Activated naive CD8-positive, alpha-beta T cell treated with anti-CD3 and anti-CD28 coated beads for 36 hours (primary cell): ENCODE results near the gene LRP1. TPM values are rescaled to one million over a fixed set of nuclear protein-coding genes. Genes with fewer than 3 reads are reported as not detected.

Experiments
- DNase-seq: peaks from one replicate; pipeline ENCODE4 v3.0.0; 2021
- H3K27ac Mint-ChIP-seq: one replicate; pipeline ENCODE4 v1.8.0; 2022; ENCODE audit warnings: mild to moderate bottlenecking, moderate library complexity, mixed read lengths
- H3K27me3 Mint-ChIP-seq: one replicate; pipeline ENCODE4 v1.8.0; 2022; ENCODE audit warnings: mild to moderate bottlenecking, mixed read lengths
- H3K36me3 Mint-ChIP-seq: one replicate; pipeline ENCODE4 v1.8.0; 2021; ENCODE audit warnings: mild to moderate bottlenecking, mixed read lengths
- H3K4me1 Mint-ChIP-seq: one replicate; pipeline ENCODE4 v1.8.0; 2021; ENCODE audit warnings: mixed read lengths
- H3K4me3 Mint-ChIP-seq: one replicate; pipeline ENCODE4 v1.8.0; 2022; ENCODE audit warnings: mild to moderate bottlenecking, moderate library complexity, mixed read lengths
- H3K9me3 Mint-ChIP-seq: one replicate; pipeline ENCODE4 v1.8.0; 2022; ENCODE audit warnings: mixed read lengths
- total RNA-seq, 2 experiments: library from RNA; stranded (reverse); gene quantifications; one replicate each; pipeline ENCODE4 v1.2.3, GENCODE V29; 2021

The LRP1 gene
- total RNA-seq, 2 experiments from 2014 or later: 1.3 to 2.0 TPM

GRCh38 chr12:57232156-57232756 lies 104.0 kb downstream of the LRP1 start:
- Mint-ChIP-seq H3K9me3 (no peaks in the 10 kb centered on the region), H3K27me3 (peaks cover 24% of the 10 kb centered on the region), H3K4me1 (peaks cover 63% of the 10 kb centered on the region), H3K27ac (no peak overlapping the region), H3K4me3 (peak overlapping the region; percentile 99), H3K36me3 (peaks cover 58% of the 10 kb centered on the region)
- no peak for DNase-seq

GRCh38 chr12:57233357-57234232 lies 105.3 kb downstream of the LRP1 start:
- H3K36me3 Mint-ChIP-seq: peaks cover 59% of the 10 kb centered on the region
- H3K27ac Mint-ChIP-seq: peak overlapping the region; percentile 68
- no peak for DNase-seq
- peaks cover 66% of the 10 kb centered on the region for H3K4me1 Mint-ChIP-seq
- H3K9me3 Mint-ChIP-seq: no peaks in the 10 kb centered on the region
- peaks cover 28% of the 10 kb centered on the region for H3K27me3 Mint-ChIP-seq
- H3K4me3 Mint-ChIP-seq: no peak overlapping the region

GRCh38 chr12:57234233-57234570 lies 105.9 kb downstream of the LRP1 start:
- H3K4me1 Mint-ChIP-seq: peaks cover 65% of the 10 kb centered on the region
- peaks cover 32% of the 10 kb centered on the region for H3K27me3 Mint-ChIP-seq
- DNase-seq: no peak
- H3K36me3 Mint-ChIP-seq: peaks cover 59% of the 10 kb centered on the region
- H3K4me3 Mint-ChIP-seq: no peak overlapping the region
- H3K27ac Mint-ChIP-seq: peak overlapping the region; percentile 68
- no peaks in the 10 kb centered on the region for H3K9me3 Mint-ChIP-seq

- DNase-seq: no peak
- Mint-ChIP-seq H3K36me3 (peaks cover 58% of the 10 kb centered on the region), H3K27ac (peak overlapping the region; percentile 68), H3K4me1 (peaks cover 65% of the 10 kb centered on the region), H3K27me3 (peaks cover 34% of the 10 kb centered on the region), H3K4me3 (no peak overlapping the region), H3K9me3 (no peaks in the 10 kb centered on the region)
These were observed 106.3 kb downstream of the LRP1 start for GRCh38 chr12:57234571-57235016.

- Mint-ChIP-seq H3K4me1 (peaks cover 66% of the 10 kb centered on the region), H3K4me3 (no peak overlapping the region), H3K27me3 (peaks cover 37% of the 10 kb centered on the region), H3K9me3 (no peaks in the 10 kb centered on the region), H3K36me3 (peaks cover 52% of the 10 kb centered on the region), H3K27ac (no peak overlapping the region)
- no peak for DNase-seq
These were observed 106.9 kb downstream of the LRP1 start for GRCh38 chr12:57235017-57235727.

GRCh38 chr12:57235728-57236131 lies 107.4 kb downstream of the LRP1 start:
- Mint-ChIP-seq H3K4me1 (peaks cover 66% of the 10 kb centered on the region), H3K27ac (no peak overlapping the region), H3K9me3 (no peaks in the 10 kb centered on the region), H3K27me3 (peaks cover 42% of the 10 kb centered on the region), H3K4me3 (no peak overlapping the region), H3K36me3 (peaks cover 46% of the 10 kb centered on the region)
- no peak for DNase-seq

- Mint-ChIP-seq H3K36me3 (peaks cover 40% of the 10 kb centered on the region), H3K4me1 (peaks cover 67% of the 10 kb centered on the region), H3K27ac (peak overlapping the region; percentile 46), H3K27me3 (peaks cover 49% of the 10 kb centered on the region), H3K9me3 (no peaks in the 10 kb centered on the region), H3K4me3 (peak overlapping the region; percentile 15)
- DNase-seq: no peak
These were observed 108.1 kb downstream of the LRP1 start for GRCh38 chr12:57236201-57236924.

- peaks cover 67% of the 10 kb centered on the region for H3K4me1 Mint-ChIP-seq
- peaks cover 33% of the 10 kb centered on the region for H3K36me3 Mint-ChIP-seq
- no peak overlapping the region for H3K4me3 Mint-ChIP-seq
- H3K27me3 Mint-ChIP-seq: peaks cover 56% of the 10 kb centered on the region
- H3K9me3 Mint-ChIP-seq: no peaks in the 10 kb centered on the region
- no peak overlapping the region for H3K27ac Mint-ChIP-seq
- no peak for DNase-seq
These were observed 108.8 kb downstream of the LRP1 start for GRCh38 chr12:57236925-57237595.

GRCh38 chr12:57237596-57237931 lies 109.3 kb downstream of the LRP1 start:
- DNase-seq: no peak
- Mint-ChIP-seq H3K4me3 (peak overlapping the region; percentile 58), H3K27ac (no peak overlapping the region), H3K9me3 (no peaks in the 10 kb centered on the region), H3K4me1 (peaks cover 67% of the 10 kb centered on the region), H3K27me3 (peaks cover 61% of the 10 kb centered on the region), H3K36me3 (peaks cover 29% of the 10 kb centered on the region)

GRCh38 chr12:57237932-57238853 lies 109.9 kb downstream of the LRP1 start:
- no peak overlapping the region for H3K27ac Mint-ChIP-seq
- H3K36me3 Mint-ChIP-seq: peaks cover 23% of the 10 kb centered on the region
- DNase-seq: no peak
- peaks cover 66% of the 10 kb centered on the region for H3K27me3 Mint-ChIP-seq
- H3K9me3 Mint-ChIP-seq: no peaks in the 10 kb centered on the region
- H3K4me1 Mint-ChIP-seq: peaks cover 67% of the 10 kb centered on the region
- H3K4me3 Mint-ChIP-seq: peak overlapping the region; percentile 91

- H3K36me3 Mint-ChIP-seq: peaks cover 16% of the 10 kb centered on the region
- no peaks in the 10 kb centered on the region for H3K9me3 Mint-ChIP-seq
- peak; percentile 89 for DNase-seq
- peak overlapping the region; percentile 91 for H3K4me3 Mint-ChIP-seq
- H3K27me3 Mint-ChIP-seq: peaks cover 72% of the 10 kb centered on the region
- peaks cover 68% of the 10 kb centered on the region for H3K4me1 Mint-ChIP-seq
- peak overlapping the region; percentile 81 for H3K27ac Mint-ChIP-seq
These were observed 110.7 kb downstream of the LRP1 start for GRCh38 chr12:57238854-57239554.

GRCh38 chr12:57239587-57240065 lies 111.3 kb downstream of the LRP1 start:
- no peak for DNase-seq
- H3K4me3 Mint-ChIP-seq: peak overlapping the region; percentile 91
- no peaks in the 10 kb centered on the region for H3K9me3 Mint-ChIP-seq
- peaks cover 78% of the 10 kb centered on the region for H3K27me3 Mint-ChIP-seq
- H3K4me1 Mint-ChIP-seq: peaks cover 64% of the 10 kb centered on the region
- peak overlapping the region; percentile 81 for H3K27ac Mint-ChIP-seq
- peaks cover 9% of the 10 kb centered on the region for H3K36me3 Mint-ChIP-seq
